Endothelial cell of umbilical vein (primary cell): ENCODE measurements around the gene PTER. TPM values are rescaled to one million over a fixed set of nuclear protein-coding genes. Genes with fewer than 3 reads are reported as not detected.

ENCODE experiments used
- BruUV-seq: library from RNA; stranded (reverse); fragments of 400-500 nt; replicated peaks from 2 replicates; lab custom pipeline; 2021; lab: Mats Ljungman, UMichigan
- CTCF ChIA-PET: fragments of 300-600, 350-600 bp; sonication (Branson Sonifier 250); formaldehyde crosslinking; loops from one replicate; lab custom pipeline; 2021; ENCODE audit warnings: antibody characterized with exemption, inconsistent platforms; lab: Charles Lee
- POLR2A ChIA-PET: fragments of 300-600, 350-600 bp; sonication (Branson Sonifier 250); formaldehyde crosslinking; loops from one replicate; lab custom pipeline; 2021; ENCODE audit warnings: antibody characterized with exemption, inconsistent platforms; lab: Charles Lee
- DNase-seq: peaks from one replicate; pipeline ENCODE4 v3.0.0-alpha.2; 2011; ENCODE audit warnings: low read depth, low spot score
- FAIRE-seq: peaks from 2 replicates; lab custom pipeline; 2011; peaks lifted over from hg19 to GRCh38; lab: Jason Lieb, UNC
- H2AFZ ChIP-seq: 2 replicates; pipeline ENCODE4 v1.6.0; 2012; ENCODE audit warnings: low read depth, low read length, control low read depth, inconsistent platforms
- H3K27ac ChIP-seq: 2 replicates; pipeline ENCODE4 v1.5.1; 2011; ENCODE audit warnings: low read depth, mild to moderate bottlenecking, control low read depth, low read length, moderate library complexity; ENCODE audit not compliant: insufficient read depth
- H3K27me3 ChIP-seq, 2 experiments: 2 replicates each; pipeline versions ENCODE4 v1.6.0 to v1.6.1; 2011; ENCODE audit warnings: low read length in 2 of 2, mixed read lengths in 1 of 2; ENCODE audit not compliant: control insufficient read depth in 2 of 2, insufficient read depth in 2 of 2
- H3K36me3 ChIP-seq, 2 experiments: 2 replicates in 1 of 2; 3 replicates in 1 of 2; pipeline ENCODE4 v1.5.1; 2011; ENCODE audit warnings: low read length in 2 of 2, mild to moderate bottlenecking in 1 of 2, moderate library complexity in 1 of 2; ENCODE audit not compliant: control insufficient read depth in 2 of 2, insufficient read depth in 2 of 2; ENCODE audit errors: extremely low read depth in 1 of 2
- H3K4me1 ChIP-seq: 3 replicates; pipeline ENCODE4 v1.5.1; 2011; ENCODE audit warnings: mild to moderate bottlenecking, low read length; ENCODE audit not compliant: control insufficient read depth, insufficient read depth; ENCODE audit errors: extremely low read depth
- H3K4me2 ChIP-seq: 2 replicates; pipeline ENCODE4 v1.6.1; 2011; ENCODE audit warnings: low read length, control low read depth, mixed read lengths; ENCODE audit not compliant: insufficient read depth
- H3K4me3 ChIP-seq, 3 experiments: fragments of 200-600 bp in 1 of 3; sonication (generic), shearing (Covaris generic) in 1 of 3; replicated peaks in 1 of 3; 2 replicates each; pipeline ENCODE4 v1.5.1; 2011 to 2016; ENCODE audit warnings: control low read depth in 3 of 3, low read length in 3 of 3, mild to moderate bottlenecking in 2 of 3, inconsistent platforms in 1 of 3, low read depth in 1 of 3, moderate library complexity in 1 of 3; ENCODE audit not compliant: insufficient read depth in 1 of 3
- H3K79me2 ChIP-seq: 2 replicates; pipeline ENCODE4 v1.6.0; 2012; ENCODE audit warnings: low read length, inconsistent platforms; ENCODE audit not compliant: control insufficient read depth, insufficient read depth
- H3K9ac ChIP-seq: replicated peaks from 2 replicates; pipeline ENCODE3; 2011; ENCODE audit warnings: low read length, control low read depth; ENCODE audit not compliant: insufficient read depth; ENCODE audit errors: extremely low read depth
- H3K9me1 ChIP-seq: replicated peaks from 3 replicates; pipeline ENCODE4 v1.6.0; 2011; ENCODE audit warnings: mild to moderate bottlenecking, low read length; ENCODE audit not compliant: control insufficient read depth, insufficient read depth; ENCODE audit errors: extremely low read depth
- H3K9me3 ChIP-seq: replicated peaks from 2 replicates; pipeline ENCODE4 v1.5.1; 2012; ENCODE audit warnings: low read length, inconsistent platforms; ENCODE audit not compliant: control insufficient read depth, insufficient read depth
- H4K20me1 ChIP-seq: replicated peaks from 2 replicates; pipeline ENCODE3; 2011; ENCODE audit warnings: mild to moderate bottlenecking, low read length; ENCODE audit not compliant: control insufficient read depth, insufficient read depth; ENCODE audit errors: extremely low read depth
- CTCF ChIP-seq, 2 donors: IDR thresholded peaks; 1 replicate in 1 of 2; 2 replicates in 1 of 2; pipeline ENCODE4 v1.5.1; 2011; ENCODE audit warnings: low read length in 2 of 2, mild to moderate bottlenecking in 2 of 2, moderate library complexity in 2 of 2, control low read depth in 1 of 2, inconsistent platforms in 1 of 2, low read depth in 1 of 2; ENCODE audit not compliant: insufficient read depth in 1 of 2; ENCODE audit errors: extremely low read depth in 1 of 2
- EZH2 ChIP-seq: IDR thresholded peaks from 2 replicates; pipeline ENCODE4 v1.6.1; 2012; ENCODE audit warnings: borderline replicate concordance, low read depth, mild to moderate bottlenecking, moderate library complexity, low read length, inconsistent platforms; ENCODE audit not compliant: severe bottlenecking
- FOS ChIP-seq: IDR thresholded peaks from 2 replicates; pipeline ENCODE4 v1.6.1; 2011; ENCODE audit warnings: mild to moderate bottlenecking, low read length, moderate library complexity, borderline replicate concordance; ENCODE audit not compliant: insufficient read depth
- MYC ChIP-seq: IDR thresholded peaks from one replicate; pipeline ENCODE4 v1.6.1; 2011; ENCODE audit warnings: mild to moderate bottlenecking, low read depth, low read length
- dilution Hi-C: fragments of 300-500 bp; cut with MboI; formaldehyde crosslinking; loops from one replicate; pipeline ENCODE4 v1.15.0; 2019; ENCODE audit warnings: low sequenced_read_pairs; ENCODE audit not compliant: extremely low pct_ligation_motif_present
- intact Hi-C: fragments of 100-400 bp; cut with micrococcal nuclease; formaldehyde crosslinking; loops from one replicate; pipeline ENCODE4 v1.10.0; 2022
- polyA plus RNA-seq, 4 experiments: library from polyadenylated mRNA; depleted of rRNA in 3 of 4; stranded (reverse) in 3 of 4; unstranded in 1 of 4; fragments of >200 nt; gene quantifications; 2 replicates each; pipeline versions ENCODE4 v1.2.1 to v1.2.3, GENCODE V29; 2011 to 2012; ENCODE audit warnings: missing spikeins in 1 of 4
- total RNA-seq: library from RNA; stranded (reverse); gene quantifications from 2 replicates; pipeline ENCODE4 v1.2.3, GENCODE V29; 2021

Gene PTER
- total and polyA plus RNA-seq, 2 donors (not counting 3 experiments of a cell fraction or from before 2014, with no cell fraction given), result 1.6 to 4.6 TPM

DNA sequence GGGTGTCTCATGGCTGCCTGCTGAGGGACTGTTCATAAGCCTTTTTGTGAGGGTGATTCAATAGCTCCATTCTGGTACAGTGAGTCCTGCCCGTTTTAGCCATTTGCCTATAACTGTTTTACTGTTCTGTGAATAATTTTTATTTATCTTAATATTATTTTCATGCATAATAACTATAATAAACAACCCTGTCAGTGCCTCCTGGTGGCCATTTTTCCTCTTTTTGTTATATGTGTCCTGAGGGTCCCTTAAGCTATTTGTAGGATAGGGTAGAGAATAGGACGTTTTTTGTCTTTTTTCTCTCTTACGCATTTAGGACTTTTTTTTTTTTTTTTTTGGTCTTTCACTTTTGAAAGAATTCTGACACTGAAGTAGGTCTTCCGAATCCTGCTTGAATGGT lies 82.0 kb downstream of the PTER start:
- H3K9me1 ChIP-seq, result no peaks in the 10 kb centered on the region
- H3K9ac ChIP-seq, result no peak overlapping the region
- ChIA-PET POLR2A (no interaction called here), CTCF (interaction anchor here (1.0 to 3.2 kb wide), 7 partner anchors 16 to 640 kb away, joined by 3 to 32 read pairs (median 3); partner anchors contain the start of gene PTER)
- DNase-seq (no peak), FAIRE-seq (peak; percentile 70)
- peaks cover 12% of the 10 kb centered on the region for H3K4me1 ChIP-seq
- H3K4me2 ChIP-seq, result no peak overlapping the region
- H2AFZ ChIP-seq, result no peak overlapping the region
- no peaks in the 10 kb centered on the region for H3K36me3 ChIP-seq
- no peak overlapping the region for H3K27ac ChIP-seq
- H3K79me2 ChIP-seq, result no peaks in the 10 kb centered on the region
- intact Hi-C loops, result loop anchor here (5.0 kb wide), 1 partner anchor 617 kb away; no protein-coding TSS in a partner anchor
- H3K9me3 ChIP-seq, result no peaks in the 10 kb centered on the region
- H3K4me3 ChIP-seq, result no peak overlapping the region
- peaks cover 32 to 62% of the 10 kb centered on the region in 2 experiments for H3K27me3 ChIP-seq
- dilution Hi-C loops, result no loop called here
- BruUV-seq, result no TSS peak
- peak in 1 of 2 donors; percentile 14 for TF ChIP-seq CTCF (IDR thresholded peaks at IDR 0.05; ENCODE audit: extremely low read depth in 1 of 2, insufficient read depth in 1 of 2, low read depth in 1 of 2, low read length in 2 of 2)
- TF ChIP-seq MYC, result no peak
- TF ChIP-seq EZH2, result no peak
- no peak for TF ChIP-seq FOS
- H4K20me1 ChIP-seq, result no peaks in the 10 kb centered on the region
